Testis (tissue), 2 donors: Measurements from ENCODE around the gene PRRC2A.

Source experiments
- CTCF ChIP-seq, 3 experiments: fragments of 450-650 bp in 2 of 3; fragments of 200-600 bp in 1 of 3; sonication (generic) in 1 of 3; IDR thresholded peaks; one replicate each; pipeline ENCODE4 v1.5.1; 2016 to 2019; ENCODE audit warnings: antibody characterized with exemption in 3 of 3, mild to moderate bottlenecking in 2 of 3, moderate library complexity in 1 of 3
- POLR2A ChIP-seq: fragments of 450-650 bp; IDR thresholded peaks from one replicate; pipeline ENCODE4 v1.6.1; 2017; ENCODE audit warnings: antibody characterized with exemption, mild to moderate bottlenecking, moderate library complexity

- no peak for TF ChIP-seq CTCF (IDR thresholded peaks at IDR 0.05)
- TF ChIP-seq POLR2A, result no peak
Measured at GRCh38 chr6:31636698-31637596, 16.4 kb downstream of the PRRC2A start.
